ENCODE data around the gene UQCRC1. TPM values are rescaled to one million over a fixed set of nuclear protein-coding genes. Genes with fewer than 3 reads are reported as not detected.

UQCRC1 gene
- total and polyA plus RNA-seq, 8 donors = 148 to 203 (median 166) TPM

GRCh38 chr3:48558493-48559134 lies 50.8 kb downstream of the UQCRC1 start:
- intact Hi-C loops (cut with DNase I) = no loop called here
- H3K4me1 ChIP-seq = peaks cover 10 to 78% of the 10 kb centered on the region in 2 donors

GRCh38 chr3:48556796-48557626 lies 52.4 kb downstream of the UQCRC1 start, which contains the start of gene PFKFB4:
TSS of gene PFKFB4 (minus strand) at chr3:48556803. CDS start at chr3:48556777, 26 bp downstream.
- ATAC-seq (peak; percentile 90), DNase-seq (peak; percentile 99 to 100 (median 100))
- no peaks in the 10 kb centered on the region for H3K9me3 ChIP-seq
- no peaks in the 10 kb centered on the region for H3K36me3 ChIP-seq
- H3K27ac ChIP-seq = peak within 1 kb of the TSS; percentile 40 to 87
- peaks cover 10 to 89% of the 10 kb centered on the region in 2 donors for H3K4me1 ChIP-seq
- TF ChIP-seq CTCF (IDR thresholded peaks at IDR 0.05) = peak in 1 of 2 donors; percentile 20
- intact Hi-C loops (cut with DNase I) = no loop called here
- peak within 1 kb of the TSS; percentile 51 to 60 for H3K4me3 ChIP-seq
- H3K27me3 ChIP-seq = no peaks in the 10 kb centered on the region

More at GRCh38 chr3:48558493-48559134, 50.8 kb downstream of the UQCRC1 start:
- H3K4me3 ChIP-seq = no peak overlapping the region
- H3K9me3 ChIP-seq = no peaks in the 10 kb centered on the region
- H3K27ac ChIP-seq = peak overlapping the region; percentile 23 to 87
- ATAC-seq (peak; percentile 2), DNase-seq (peak in 2 of 4 donors; percentile 84 to 87)
- no peaks in the 10 kb centered on the region for H3K27me3 ChIP-seq
- H3K36me3 ChIP-seq = no peaks in the 10 kb centered on the region
- no peak for TF ChIP-seq CTCF (IDR thresholded peaks at IDR 0.05)

GRCh38 chr3:48555949-48556795 lies 53.3 kb downstream of the UQCRC1 start:
- H3K4me1 ChIP-seq = peaks cover 10 to 92% of the 10 kb centered on the region in 2 donors
- H3K4me3 ChIP-seq = peak overlapping the region; percentile 30 to 60
- H3K9me3 ChIP-seq = no peaks in the 10 kb centered on the region
- DNase-seq (no peak), ATAC-seq (no peak)
- peak overlapping the region in 1 of 2 donors; percentile 87 for H3K27ac ChIP-seq
- intact Hi-C loops (cut with DNase I) = no loop called here
- H3K27me3 ChIP-seq = no peaks in the 10 kb centered on the region
- no peaks in the 10 kb centered on the region for H3K36me3 ChIP-seq
- TF ChIP-seq CTCF (IDR thresholded peaks at IDR 0.05) = no peak

- ATAC-seq = no peak
Observed at GRCh38 chr3:48555231-48555948, 54.1 kb downstream of the UQCRC1 start.

More at GRCh38 chr3:48555231-48555948, 54.1 kb downstream of the UQCRC1 start:
- Histone ChIP-seq H3K27me3 (no peaks in the 10 kb centered on the region), H3K27ac (no peak overlapping the region), H3K4me1 (peaks cover 5 to 91% of the 10 kb centered on the region in 2 donors), H3K36me3 (no peaks in the 10 kb centered on the region), H3K4me3 (peak overlapping the region in 1 of 2 donors; percentile 60), H3K9me3 (no peaks in the 10 kb centered on the region)
- no peak for TF ChIP-seq CTCF (IDR thresholded peaks at IDR 0.05)
- intact Hi-C loops (cut with DNase I) = no loop called here
- peak in 1 of 4 donors; percentile 5 for DNase-seq
